ENCODE measurements around the gene SORCS2. TPM values are rescaled to one million over a fixed set of nuclear protein-coding genes. Genes with fewer than 3 reads are reported as not detected.

The SORCS2 gene
- total RNA-seq, 1 experiment from 2014 or later: not detected

GRCh38 chr4:7684294-7684693 lies 492.0 kb downstream of the SORCS2 start:
- H3K4me3 Mint-ChIP-seq (ENCODE audit: unreplicated experiment): no peak overlapping the region
- H3K27me3 Mint-ChIP-seq (ENCODE audit: insufficient read depth, unreplicated experiment): no peaks in the 10 kb centered on the region
- no peak for TF ChIP-seq CTCF (IDR thresholded peaks at IDR 0.05; ENCODE audit: unreplicated experiment)
- no peaks in the 10 kb centered on the region for H3K4me1 Mint-ChIP-seq (ENCODE audit: insufficient read depth, unreplicated experiment)
- H3K27ac Mint-ChIP-seq (ENCODE audit: low read depth, unreplicated experiment): peak overlapping the region; percentile 54
- intact Hi-C loops (cut with micrococcal nuclease): no loop called here
- H3K36me3 Mint-ChIP-seq (ENCODE audit: insufficient read depth, unreplicated experiment): no peaks in the 10 kb centered on the region
- DNase-seq (ENCODE audit: unreplicated experiment): no peak
- no TSS peak for BruUV-seq (replicated peaks)
- POLR2A ChIA-PET: no interaction called here
- peaks cover 7% of the 10 kb centered on the region for H3K9me3 Mint-ChIP-seq (ENCODE audit: unreplicated experiment)
- CTCF ChIA-PET: no interaction called here

GRCh38 chr4:7686070-7686870 lies 493.9 kb downstream of the SORCS2 start:
- Mint-ChIP-seq H3K36me3 (ENCODE audit: insufficient read depth, unreplicated experiment) (no peaks in the 10 kb centered on the region), H3K9me3 (ENCODE audit: unreplicated experiment) (peaks cover 2% of the 10 kb centered on the region), H3K4me1 (ENCODE audit: insufficient read depth, unreplicated experiment) (no peaks in the 10 kb centered on the region), H3K27me3 (ENCODE audit: insufficient read depth, unreplicated experiment) (no peaks in the 10 kb centered on the region), H3K27ac (ENCODE audit: low read depth, unreplicated experiment) (no peak overlapping the region), H3K4me3 (ENCODE audit: unreplicated experiment) (no peak overlapping the region)
- no peak for DNase-seq (ENCODE audit: unreplicated experiment)
- CTCF ChIA-PET: no interaction called here
- BruUV-seq (replicated peaks): no TSS peak
- POLR2A ChIA-PET: no interaction called here
- TF ChIP-seq CTCF (IDR thresholded peaks at IDR 0.05; ENCODE audit: unreplicated experiment): no peak
- intact Hi-C loops (cut with micrococcal nuclease): no loop called here

- CTCF ChIA-PET: no interaction called here
- Mint-ChIP-seq H3K27ac (ENCODE audit: low read depth, unreplicated experiment) (no peak overlapping the region), H3K36me3 (ENCODE audit: insufficient read depth, unreplicated experiment) (no peaks in the 10 kb centered on the region), H3K4me1 (ENCODE audit: insufficient read depth, unreplicated experiment) (no peaks in the 10 kb centered on the region), H3K9me3 (ENCODE audit: unreplicated experiment) (no peaks in the 10 kb centered on the region), H3K27me3 (ENCODE audit: insufficient read depth, unreplicated experiment) (no peaks in the 10 kb centered on the region), H3K4me3 (ENCODE audit: unreplicated experiment) (no peak overlapping the region)
- no peak for DNase-seq (ENCODE audit: unreplicated experiment)
- TF ChIP-seq CTCF (IDR thresholded peaks at IDR 0.05; ENCODE audit: unreplicated experiment): no peak
- BruUV-seq (replicated peaks): no TSS peak
- POLR2A ChIA-PET: no interaction called here
- intact Hi-C loops (cut with micrococcal nuclease): no loop called here
Observed at GRCh38 chr4:7687006-7687405, 494.7 kb downstream of the SORCS2 start.

GRCh38 chr4:7687796-7688195 lies 495.5 kb downstream of the SORCS2 start:
- H3K9me3 Mint-ChIP-seq (ENCODE audit: unreplicated experiment): no peaks in the 10 kb centered on the region
- no peak for TF ChIP-seq CTCF (IDR thresholded peaks at IDR 0.05; ENCODE audit: unreplicated experiment)
- no peak overlapping the region for H3K27ac Mint-ChIP-seq (ENCODE audit: low read depth, unreplicated experiment)
- H3K36me3 Mint-ChIP-seq (ENCODE audit: insufficient read depth, unreplicated experiment): no peaks in the 10 kb centered on the region
- no peaks in the 10 kb centered on the region for H3K27me3 Mint-ChIP-seq (ENCODE audit: insufficient read depth, unreplicated experiment)
- POLR2A ChIA-PET: no interaction called here
- no TSS peak for BruUV-seq (replicated peaks)
- no peak overlapping the region for H3K4me3 Mint-ChIP-seq (ENCODE audit: unreplicated experiment)
- DNase-seq (ENCODE audit: unreplicated experiment): no peak
- CTCF ChIA-PET: no interaction called here
- intact Hi-C loops (cut with micrococcal nuclease): no loop called here
- H3K4me1 Mint-ChIP-seq (ENCODE audit: insufficient read depth, unreplicated experiment): no peaks in the 10 kb centered on the region

Measured in MCF 10A (cell line).